Measurements from ENCODE around the gene SRSF9. TPM values are rescaled to one million over a fixed set of nuclear protein-coding genes. Genes with fewer than 3 reads are reported as not detected.

The SRSF9 gene
- total RNA-seq, 1 donor = 192 TPM

- no peak for TF ChIP-seq CTCF (IDR thresholded peaks at IDR 0.05; ENCODE audit: insufficient read depth, low read depth, low read length)
Observed at GRCh38 chr12:120438495-120439198, 30.9 kb downstream of the SRSF9 start.

GRCh38 chr12:120437735-120438494, 31.6 kb downstream of the SRSF9 start, which contains the start of gene COX6A1:
Gene COX6A1 (plus strand): TSS chr12:120438113. CDS start chr12:120438127, 14 bp downstream.
- peak within 1 kb of the TSS; percentile 89 for H3K4me3 ChIP-seq (ENCODE audit: low read depth, low read length)
- peak; percentile 95 for DNase-seq (ENCODE audit: low read depth)
- TF ChIP-seq CTCF (IDR thresholded peaks at IDR 0.05; ENCODE audit: insufficient read depth, low read depth, low read length) = no peak

More at GRCh38 chr12:120438495-120439198, 30.9 kb downstream of the SRSF9 start:
- peak overlapping the region; percentile 89 for H3K4me3 ChIP-seq (ENCODE audit: low read depth, low read length)
- DNase-seq (ENCODE audit: low read depth) = no peak

- TF ChIP-seq CTCF (IDR thresholded peaks at IDR 0.05; ENCODE audit: insufficient read depth, low read depth, low read length) = no peak
Observed at GRCh38 chr12:120432772-120433525, 36.6 kb downstream of the SRSF9 start.

GRCh38 chr12:120429368-120429767, 40.2 kb downstream of the SRSF9 start:
- no peak overlapping the region for H3K4me3 ChIP-seq (ENCODE audit: low read depth, low read length)
- no peak for TF ChIP-seq CTCF (IDR thresholded peaks at IDR 0.05; ENCODE audit: insufficient read depth, low read depth, low read length)
- DNase-seq (ENCODE audit: low read depth) = no peak

More at GRCh38 chr12:120432772-120433525, 36.6 kb downstream of the SRSF9 start:
- no peak for DNase-seq (ENCODE audit: low read depth)
- H3K4me3 ChIP-seq (ENCODE audit: low read depth, low read length) = no peak overlapping the region

GRCh38 chr12:120428597-120429229, 40.8 kb downstream of the SRSF9 start:
- DNase-seq (ENCODE audit: low read depth) = no peak
- no peak for TF ChIP-seq CTCF (IDR thresholded peaks at IDR 0.05; ENCODE audit: insufficient read depth, low read depth, low read length)
- H3K4me3 ChIP-seq (ENCODE audit: low read depth, low read length) = no peak overlapping the region

GRCh38 chr12:120425797-120426196, 43.8 kb downstream of the SRSF9 start:
- DNase-seq (ENCODE audit: low read depth) = no peak
- no peak for TF ChIP-seq CTCF (IDR thresholded peaks at IDR 0.05; ENCODE audit: insufficient read depth, low read depth, low read length)
- H3K4me3 ChIP-seq (ENCODE audit: low read depth, low read length) = no peak overlapping the region
